Brain microvascular endothelial cell (primary cell): Measurements from ENCODE around the gene DUSP2.

Source experiments
- DNase-seq: peaks from one replicate; pipeline ENCODE4 v3.0.0-alpha.2; 2020
- H3K27ac ChIP-seq: fragments of 250-450 bp; sonication (Bioruptor Pico); 2 replicates; pipeline ENCODE4 v1.5.1; 2020; ENCODE audit warnings: mild to moderate bottlenecking, moderate library complexity
- H3K27me3 ChIP-seq: fragments of 250-450 bp; sonication (Bioruptor Pico); replicated peaks from 2 replicates; pipeline ENCODE4 v1.5.1; 2020; ENCODE audit warnings: mild to moderate bottlenecking
- H3K36me3 ChIP-seq: fragments of 250-450 bp; sonication (Bioruptor Pico); replicated peaks from 2 replicates; pipeline ENCODE4 v1.5.1; 2020; ENCODE audit warnings: mild to moderate bottlenecking
- H3K4me3 ChIP-seq: 2 replicates; pipeline ENCODE4 v1.5.1; 2011; ENCODE audit warnings: low read depth, mild to moderate bottlenecking, control low read depth, low read length, moderate library complexity
- in situ Hi-C: cut with HindIII; loops from 2 replicates; pipeline ENCODE4 v1.10.0; 2017; ENCODE audit warnings: low sequenced_read_pairs, low pct_ligation_motif_present
- TF ChIP-seq, protein P1 (sequence below): IDR thresholded peaks from 2 replicates; pipeline ENCODE4 v1.5.1; 2011; ENCODE audit warnings: low read depth, mild to moderate bottlenecking, moderate library complexity, low read length, control low read depth, inconsistent platforms; ENCODE audit errors: missing control alignments

DUSP2 gene

DNA sequence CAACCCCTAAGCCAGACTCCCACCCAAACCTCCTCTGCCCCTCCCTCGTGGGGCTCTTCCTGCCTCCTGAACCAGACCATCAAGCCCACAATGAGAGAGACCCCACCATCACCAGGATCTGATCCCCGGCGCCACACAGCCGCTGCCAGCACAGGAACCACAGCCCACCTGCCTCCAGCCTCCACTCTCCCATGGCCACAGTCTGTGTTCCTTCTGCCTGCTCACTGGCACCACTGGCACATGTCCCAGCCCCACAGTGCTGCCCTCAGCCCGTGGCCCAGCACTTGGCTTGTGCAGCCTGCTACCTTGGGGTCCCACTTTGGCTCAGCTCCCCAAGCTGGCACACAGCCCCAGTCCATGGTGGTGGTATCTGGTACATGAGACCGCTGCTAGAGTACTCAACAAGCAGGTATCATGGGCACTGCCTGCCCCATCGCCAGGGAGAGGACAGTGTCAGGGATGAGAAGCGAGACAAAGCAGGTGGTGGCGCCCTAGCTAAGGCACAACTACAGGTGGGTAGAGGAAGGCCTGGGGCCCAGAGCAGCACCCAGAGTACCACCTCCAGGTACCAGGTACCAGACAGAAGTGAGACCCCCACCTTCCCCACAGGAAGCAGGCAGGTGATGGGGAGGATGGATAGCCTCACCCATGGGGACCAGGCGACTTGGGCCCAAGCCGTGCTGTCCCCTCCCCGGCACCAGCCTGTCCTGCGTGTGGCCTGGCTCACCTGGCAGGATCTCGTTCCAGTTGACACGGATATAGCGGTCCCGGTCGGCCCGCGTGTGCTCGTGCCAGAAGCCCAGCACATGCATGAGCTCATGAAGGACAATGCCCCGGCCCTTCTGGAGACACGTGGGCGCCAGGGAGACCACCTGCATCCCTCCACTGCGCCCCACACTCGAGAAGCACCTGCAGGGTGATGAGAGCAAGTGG lies 13.2 kb downstream of the DUSP2 start:
- H3K36me3 ChIP-seq: no peaks in the 10 kb centered on the region
- H3K4me3 ChIP-seq: no peak overlapping the region
- TF ChIP-seq, protein P1, sequence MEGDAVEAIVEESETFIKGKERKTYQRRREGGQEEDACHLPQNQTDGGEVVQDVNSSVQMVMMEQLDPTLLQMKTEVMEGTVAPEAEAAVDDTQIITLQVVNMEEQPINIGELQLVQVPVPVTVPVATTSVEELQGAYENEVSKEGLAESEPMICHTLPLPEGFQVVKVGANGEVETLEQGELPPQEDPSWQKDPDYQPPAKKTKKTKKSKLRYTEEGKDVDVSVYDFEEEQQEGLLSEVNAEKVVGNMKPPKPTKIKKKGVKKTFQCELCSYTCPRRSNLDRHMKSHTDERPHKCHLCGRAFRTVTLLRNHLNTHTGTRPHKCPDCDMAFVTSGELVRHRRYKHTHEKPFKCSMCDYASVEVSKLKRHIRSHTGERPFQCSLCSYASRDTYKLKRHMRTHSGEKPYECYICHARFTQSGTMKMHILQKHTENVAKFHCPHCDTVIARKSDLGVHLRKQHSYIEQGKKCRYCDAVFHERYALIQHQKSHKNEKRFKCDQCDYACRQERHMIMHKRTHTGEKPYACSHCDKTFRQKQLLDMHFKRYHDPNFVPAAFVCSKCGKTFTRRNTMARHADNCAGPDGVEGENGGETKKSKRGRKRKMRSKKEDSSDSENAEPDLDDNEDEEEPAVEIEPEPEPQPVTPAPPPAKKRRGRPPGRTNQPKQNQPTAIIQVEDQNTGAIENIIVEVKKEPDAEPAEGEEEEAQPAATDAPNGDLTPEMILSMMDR: no peak
- in situ Hi-C loops: no loop called here
- no peak overlapping the region for H3K27ac ChIP-seq
- peaks cover 14% of the 10 kb centered on the region for H3K27me3 ChIP-seq
- no peak for DNase-seq

DNA sequence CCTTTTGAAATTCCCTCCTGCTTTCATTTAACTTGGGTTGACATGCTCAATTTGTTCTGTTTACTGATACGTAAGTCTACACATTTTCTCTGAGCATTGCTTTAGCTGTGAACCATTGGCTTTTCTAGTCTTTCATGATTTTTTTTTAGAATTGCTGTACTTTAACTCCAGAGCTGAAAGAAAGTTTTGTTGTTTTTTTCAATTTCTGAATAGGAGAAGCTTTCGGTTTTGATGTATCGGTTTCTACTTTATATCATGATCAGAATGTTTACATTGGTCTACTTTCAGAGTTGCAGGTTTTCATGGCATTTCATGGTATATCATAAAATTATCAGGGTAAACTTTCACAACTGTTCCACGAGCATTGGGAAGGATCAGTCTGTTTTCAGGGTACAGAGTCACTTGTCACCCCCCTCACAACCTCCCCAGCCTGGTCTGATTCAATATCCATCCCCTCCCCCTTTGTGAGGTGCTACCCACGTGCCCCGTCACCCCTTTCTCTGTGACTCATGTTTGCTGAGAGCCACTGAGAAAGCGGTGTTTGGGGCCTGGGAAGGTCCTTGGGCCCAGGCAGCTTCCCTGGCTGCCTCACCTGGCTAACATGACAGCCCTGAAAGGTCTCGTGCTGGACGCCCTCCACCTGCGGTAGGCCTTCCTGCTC lies 14.0 kb downstream of the DUSP2 start:
- peaks cover 12% of the 10 kb centered on the region for H3K27me3 ChIP-seq
- no peak for DNase-seq
- no peak overlapping the region for H3K4me3 ChIP-seq
- in situ Hi-C loops: no loop called here
- TF ChIP-seq, protein P1: no peak
- no peak overlapping the region for H3K27ac ChIP-seq
- H3K36me3 ChIP-seq: no peaks in the 10 kb centered on the region

DNA sequence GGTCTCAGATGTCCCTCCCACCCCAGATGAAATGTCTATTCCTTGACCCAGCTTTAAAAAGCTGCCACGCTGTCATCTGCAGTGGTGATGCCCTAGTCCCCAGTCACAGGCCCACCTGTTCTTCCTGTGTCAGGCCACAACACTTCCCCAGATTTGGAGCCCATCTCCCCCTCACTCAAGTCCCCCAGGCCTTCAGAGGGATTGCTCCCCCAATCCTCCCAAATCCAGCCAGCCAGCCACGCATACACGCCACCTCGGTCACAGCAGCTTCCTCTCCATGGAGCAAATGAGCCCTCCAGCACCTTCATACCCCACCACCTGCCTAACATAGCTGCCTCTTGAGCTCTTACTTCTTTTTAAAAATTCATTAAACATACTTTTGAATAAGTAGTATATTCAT lies 14.8 kb downstream of the DUSP2 start:
- H3K27me3 ChIP-seq: peaks cover 5% of the 10 kb centered on the region
- DNase-seq: no peak
- no peak overlapping the region for H3K4me3 ChIP-seq
- H3K27ac ChIP-seq: no peak overlapping the region
- in situ Hi-C loops: no loop called here
- H3K36me3 ChIP-seq: no peaks in the 10 kb centered on the region
- TF ChIP-seq, protein P1: no peak

DNA sequence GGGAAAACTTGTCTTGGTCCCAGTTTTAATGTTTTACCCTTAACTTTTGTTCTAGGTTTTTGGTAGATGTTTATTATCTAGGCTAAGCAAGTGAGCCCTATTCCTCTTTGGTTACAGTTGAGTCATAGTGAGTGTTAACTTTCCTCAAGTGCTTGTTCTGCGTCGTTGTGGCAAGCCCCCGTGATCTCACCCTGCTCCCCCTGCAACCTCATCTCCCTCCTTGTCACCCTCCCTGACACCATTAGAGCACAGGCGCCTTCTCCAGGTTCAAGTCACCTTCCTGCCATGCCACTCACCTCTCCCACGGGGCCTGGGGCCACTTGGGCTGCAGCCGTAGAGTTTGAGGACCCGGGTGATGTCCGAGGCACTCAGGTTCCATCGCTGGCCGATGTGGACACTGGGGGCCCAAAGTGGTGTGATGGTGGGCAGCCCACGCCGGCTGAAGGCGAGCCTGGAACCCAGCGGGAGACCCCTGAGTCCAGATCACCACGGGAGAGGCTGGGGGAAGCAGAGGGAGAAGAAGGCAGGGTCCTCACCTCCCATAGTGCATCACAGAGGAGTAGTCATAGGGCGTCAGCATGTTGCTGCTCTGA lies 15.6 kb downstream of the DUSP2 start:
- in situ Hi-C loops: no loop called here
- TF ChIP-seq, protein P1: no peak
- Histone ChIP-seq H3K4me3 (no peak overlapping the region), H3K27me3 (peaks cover 4% of the 10 kb centered on the region), H3K27ac (no peak overlapping the region), H3K36me3 (no peaks in the 10 kb centered on the region)
- no peak for DNase-seq

DNA sequence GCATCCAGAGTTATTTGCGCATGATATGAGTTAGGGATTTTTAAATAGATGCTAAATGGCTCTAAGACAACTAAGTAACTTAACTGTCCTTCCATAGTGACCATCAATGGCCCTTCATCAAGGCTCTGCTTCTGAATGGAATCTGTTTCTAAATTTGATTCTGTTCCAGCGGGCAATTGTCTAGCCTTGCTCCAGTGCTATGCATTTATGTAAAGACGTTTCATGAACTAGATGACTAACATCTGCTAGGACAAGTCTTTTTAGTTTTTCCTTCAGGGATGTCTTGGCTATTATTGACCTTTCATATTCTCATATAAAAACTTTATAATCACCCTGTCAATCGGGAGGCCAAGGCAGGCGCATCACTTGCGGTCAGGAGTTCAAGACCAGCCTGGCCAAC lies 16.8 kb downstream of the DUSP2 start:
- no peak for DNase-seq
- peaks cover 4% of the 10 kb centered on the region for H3K27me3 ChIP-seq
- H3K4me3 ChIP-seq: no peak overlapping the region
- in situ Hi-C loops: no loop called here
- TF ChIP-seq, protein P1: no peak
- H3K27ac ChIP-seq: no peak overlapping the region
- H3K36me3 ChIP-seq: no peaks in the 10 kb centered on the region
